CD4-positive, alpha-beta T cell treated with Interleukin-15 for 4 hours (primary cell): ENCODE data around the gene ASPSCR1.

ENCODE experiments used
- DNase-seq: peaks from one replicate; pipeline ENCODE4 v3.0.0-alpha.2; 2020; ENCODE audit warnings: low spot score

Gene ASPSCR1

GRCh38 chr17:81999587-81999975 is 22.2 kb downstream of the ASPSCR1 start:
- no peak for DNase-seq

DNA sequence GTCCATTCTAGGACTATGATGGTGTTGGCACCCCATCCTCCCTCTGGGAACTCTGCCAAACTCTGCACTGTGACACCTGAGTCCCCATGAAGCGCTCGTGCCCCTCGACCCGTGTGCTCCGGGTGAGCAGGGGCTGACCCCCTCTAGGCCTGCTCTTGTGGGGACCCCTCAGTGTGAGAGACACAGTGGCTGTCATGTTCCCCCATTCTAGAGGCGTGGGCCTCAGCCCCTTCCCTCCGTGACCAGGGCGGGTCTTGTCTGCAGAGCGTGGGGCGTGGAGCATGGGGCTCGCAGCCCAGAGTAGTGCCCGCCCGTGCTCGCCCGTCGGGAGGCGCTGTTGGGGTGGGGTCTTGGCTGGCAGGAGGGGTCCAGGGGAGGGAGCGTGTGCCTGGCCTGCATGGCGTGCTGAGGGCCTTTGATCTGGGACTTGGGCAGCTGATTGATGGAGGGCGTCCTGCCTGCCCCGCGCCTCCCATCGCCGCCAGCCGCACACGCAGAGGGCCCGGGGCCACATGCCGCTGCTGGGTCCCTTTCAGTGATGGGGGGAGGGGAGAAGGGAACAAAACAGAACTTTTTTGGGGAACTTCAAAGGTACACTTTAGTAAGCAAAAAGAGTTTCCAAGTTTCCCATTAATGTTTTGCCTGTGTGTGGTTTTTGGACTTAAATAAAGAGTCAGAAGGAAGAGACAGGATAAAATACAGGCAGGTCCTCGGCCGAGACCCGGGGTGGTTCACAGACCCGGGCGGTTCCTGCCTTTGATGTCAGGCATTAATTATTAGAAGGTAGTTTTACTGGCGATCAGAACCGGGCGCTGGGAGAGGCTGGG is 22.8 kb downstream of the ASPSCR1 start:
- no peak for DNase-seq

DNA sequence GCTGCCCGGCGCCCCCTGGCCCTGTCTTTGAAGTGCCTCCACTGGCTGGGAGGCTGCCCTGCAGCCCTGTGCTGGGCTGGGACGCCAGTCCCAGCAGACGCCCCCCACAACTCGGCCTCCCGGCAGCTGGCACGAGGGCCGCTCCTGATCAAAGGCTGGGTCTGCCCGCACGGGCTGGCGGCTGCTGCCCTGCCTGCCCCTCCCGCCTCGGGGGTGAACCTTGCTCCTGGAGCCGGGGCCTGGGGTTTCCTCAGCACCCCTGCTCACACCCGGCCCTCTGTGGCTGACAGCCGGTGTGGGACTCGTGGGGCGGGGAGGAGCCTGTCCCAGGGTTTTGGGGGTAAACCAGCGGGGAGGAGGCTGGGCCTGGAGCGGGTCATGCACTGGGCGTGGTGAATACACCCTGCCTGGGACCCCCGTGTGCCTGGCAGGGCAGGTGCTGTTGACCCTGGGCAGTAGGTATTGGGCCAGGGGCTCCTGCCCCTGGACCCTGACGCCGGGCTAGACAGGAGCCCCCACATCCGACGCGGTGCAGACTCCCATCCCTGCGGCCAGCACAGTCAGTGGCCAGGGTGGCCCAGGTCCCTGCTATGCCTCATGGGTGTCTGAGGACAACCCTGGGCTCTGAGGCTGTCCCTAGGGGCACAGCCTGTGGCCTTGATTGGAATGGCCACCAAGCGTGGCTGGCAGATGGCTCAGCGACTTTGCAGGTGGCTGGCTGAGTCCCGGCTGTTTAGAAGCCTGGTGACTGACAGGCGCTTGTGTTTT is 23.6 kb downstream of the ASPSCR1 start:
- DNase-seq: no peak

GRCh38 chr17:82001571-82002056 is 24.2 kb downstream of the ASPSCR1 start:
- no peak for DNase-seq

DNA sequence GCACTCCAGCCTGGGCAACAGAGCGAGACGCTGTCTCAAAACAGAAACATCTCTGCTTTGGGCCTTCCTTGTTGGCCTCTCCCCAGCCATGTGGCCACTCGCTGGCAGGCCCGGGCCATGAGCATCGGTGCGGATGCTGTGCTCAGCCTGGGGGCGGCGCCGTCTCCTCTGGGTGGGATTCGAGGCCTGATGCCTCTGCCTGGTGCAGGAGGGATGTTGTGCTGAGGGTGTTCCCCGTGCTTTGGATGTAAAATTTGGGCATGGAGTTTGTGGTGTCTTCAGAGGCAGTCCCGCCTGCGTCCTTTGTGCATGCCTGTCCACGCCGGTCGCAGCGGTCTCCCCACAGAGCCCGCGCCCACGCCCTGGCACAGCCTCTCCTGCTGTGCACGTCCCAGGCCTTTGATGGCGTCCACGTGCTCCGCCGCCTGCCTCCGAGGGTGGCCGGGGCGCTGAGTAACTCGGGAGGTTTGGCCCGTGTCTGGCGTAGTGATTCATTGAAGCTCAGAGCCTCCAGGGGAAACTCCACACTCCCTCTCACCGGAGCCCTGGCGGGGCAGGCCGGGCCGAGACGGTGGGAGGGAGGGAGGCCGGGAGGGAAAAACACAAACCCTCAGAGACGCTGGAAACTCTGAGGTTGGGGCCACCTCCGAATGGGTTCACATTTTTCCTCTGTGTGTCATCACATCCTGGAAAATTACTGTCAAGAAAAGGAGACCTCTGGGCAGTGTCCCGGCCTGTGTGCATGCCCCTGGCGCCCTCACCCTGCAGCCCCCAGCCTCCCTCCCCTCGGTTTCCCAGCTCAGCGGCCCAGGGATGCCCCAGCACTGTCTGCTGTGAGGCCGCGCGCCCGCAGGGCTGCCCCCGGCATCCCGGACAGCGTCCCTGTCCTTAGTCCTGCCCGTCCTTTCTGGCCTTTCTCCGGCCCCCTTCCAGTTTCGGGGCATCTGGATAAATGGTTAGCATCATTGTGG is 26.3 kb downstream of the ASPSCR1 start:
- DNase-seq: no peak

DNA sequence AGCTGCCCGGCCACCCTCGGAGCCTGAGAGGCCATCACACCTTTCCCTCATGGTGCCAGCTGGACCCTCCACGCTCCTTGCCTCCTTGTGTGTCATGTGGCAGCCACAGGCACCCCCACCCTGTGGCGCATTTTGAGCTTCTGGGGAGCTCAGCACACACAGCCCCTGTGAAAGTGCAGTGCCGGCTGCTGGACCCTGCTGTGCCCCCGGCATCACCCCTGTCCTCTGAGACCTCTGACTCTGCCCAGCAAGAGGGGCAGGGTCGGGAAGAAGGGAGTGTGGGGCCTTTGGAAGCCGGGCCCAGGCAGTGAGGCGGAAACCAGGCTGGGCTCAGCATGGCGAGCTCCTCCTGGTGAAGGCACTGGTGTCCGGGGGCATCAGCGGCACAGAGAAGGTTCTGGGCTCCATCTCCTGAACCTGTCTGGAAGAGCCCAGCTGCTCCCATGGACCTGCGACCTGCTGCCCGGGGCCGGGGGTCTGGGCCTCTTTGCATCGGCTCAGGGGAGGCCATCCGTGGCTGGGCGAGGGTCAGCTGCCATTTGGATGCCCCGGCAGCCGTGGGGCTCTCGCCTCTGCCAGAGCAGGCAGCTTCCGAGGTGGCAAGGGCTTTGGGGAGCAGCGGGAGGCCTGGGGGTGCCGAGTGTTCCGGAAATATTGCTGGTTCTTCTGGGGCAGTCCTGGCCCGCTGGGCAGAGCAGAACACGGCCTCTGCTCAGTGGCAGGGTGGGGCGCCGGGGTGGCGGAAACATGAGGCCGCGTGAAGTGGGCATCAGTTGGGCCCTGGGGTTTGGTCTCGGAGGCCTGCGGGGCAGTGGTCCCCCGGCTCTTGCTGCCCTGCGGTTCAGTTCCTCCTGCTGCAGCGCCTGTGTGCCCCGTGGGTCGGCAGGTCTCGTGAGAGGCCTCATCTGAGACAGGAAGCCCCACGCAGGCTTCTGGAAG is 27.4 kb downstream of the ASPSCR1 start:
- DNase-seq: no peak

DNA sequence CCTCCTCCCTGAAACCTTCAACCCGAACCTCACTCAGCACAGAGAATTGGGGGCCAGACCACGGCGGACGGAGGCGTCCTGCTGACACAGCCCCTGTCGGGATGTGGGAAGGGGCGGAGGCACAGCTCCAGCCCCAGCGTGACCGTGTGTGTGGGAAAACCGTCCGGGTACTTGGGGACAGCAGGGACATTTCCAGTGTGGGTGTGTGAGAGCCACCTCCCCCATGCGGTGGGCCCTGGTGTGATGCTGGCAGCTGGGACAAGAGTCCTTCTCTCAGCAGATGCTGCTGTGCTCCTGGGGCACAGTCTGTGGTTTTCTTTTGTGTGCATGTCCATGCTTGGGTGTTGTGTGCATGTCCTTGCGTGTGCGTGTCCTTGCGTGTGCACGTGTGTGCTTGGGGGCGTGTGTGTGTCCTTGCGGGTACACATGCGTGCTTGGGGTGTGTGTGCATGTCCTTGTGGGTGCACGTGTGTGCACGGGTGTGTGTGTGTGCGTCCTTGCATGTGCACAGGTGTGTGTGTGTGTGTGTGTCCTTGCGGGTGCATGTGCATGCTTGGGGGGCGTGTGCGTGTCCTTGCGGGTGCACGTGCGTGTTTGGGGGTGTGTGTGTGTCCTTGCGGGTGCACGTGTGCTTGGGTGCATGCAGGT is 28.4 kb downstream of the ASPSCR1 start:
- no peak for DNase-seq

DNA sequence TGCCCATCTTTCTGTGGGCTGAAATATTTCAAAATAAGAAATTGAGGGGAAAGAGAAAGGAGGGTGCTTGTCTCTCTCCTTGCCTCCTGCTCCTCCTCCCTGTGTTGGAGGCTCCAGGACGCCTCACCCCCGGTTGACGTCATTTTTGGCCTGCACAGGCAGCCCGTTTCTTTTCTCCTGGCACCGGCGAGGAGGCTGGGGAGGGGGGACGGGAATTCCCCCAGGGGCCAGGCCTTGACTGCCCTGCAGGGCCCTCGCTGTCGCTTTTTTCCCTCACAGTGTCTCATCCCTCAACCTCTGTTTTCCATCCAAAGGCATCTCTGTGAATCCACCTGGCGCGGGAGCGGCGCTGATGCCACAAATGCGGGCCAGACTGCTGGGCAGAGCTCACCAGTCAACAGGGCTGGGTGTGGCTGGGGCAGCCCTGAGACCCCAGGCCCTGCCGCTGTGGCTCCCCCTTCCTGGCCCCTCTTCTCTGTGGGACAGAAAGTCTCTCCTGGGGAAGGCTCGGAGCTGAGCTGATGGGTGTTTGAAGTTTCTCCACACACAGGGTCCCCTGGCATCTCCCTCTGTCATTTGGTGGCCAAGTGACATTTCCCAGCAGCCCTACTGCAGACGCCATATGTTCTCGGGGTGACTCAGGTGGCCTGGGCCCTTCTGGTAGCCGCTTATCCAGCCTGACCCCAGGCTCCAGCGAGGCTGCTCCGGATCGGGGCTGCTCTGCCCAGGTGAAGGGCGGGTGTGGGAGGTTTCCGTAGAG is 29.2 kb downstream of the ASPSCR1 start:
- DNase-seq: no peak

DNA sequence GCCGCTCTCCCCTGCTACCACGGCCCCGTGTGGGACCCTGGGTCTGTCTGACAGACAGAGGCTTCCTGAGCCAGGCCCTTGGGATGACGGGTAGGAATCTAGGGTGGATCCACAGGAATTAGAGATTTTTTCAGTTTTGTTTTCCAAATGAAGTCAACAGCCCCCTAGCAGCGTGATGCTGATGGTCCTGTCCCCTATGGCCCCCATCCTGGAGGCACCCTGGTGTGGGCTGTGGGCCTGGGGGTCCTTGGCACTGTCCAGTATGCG is 29.7 kb downstream of the ASPSCR1 start:
- no peak for DNase-seq

DNA sequence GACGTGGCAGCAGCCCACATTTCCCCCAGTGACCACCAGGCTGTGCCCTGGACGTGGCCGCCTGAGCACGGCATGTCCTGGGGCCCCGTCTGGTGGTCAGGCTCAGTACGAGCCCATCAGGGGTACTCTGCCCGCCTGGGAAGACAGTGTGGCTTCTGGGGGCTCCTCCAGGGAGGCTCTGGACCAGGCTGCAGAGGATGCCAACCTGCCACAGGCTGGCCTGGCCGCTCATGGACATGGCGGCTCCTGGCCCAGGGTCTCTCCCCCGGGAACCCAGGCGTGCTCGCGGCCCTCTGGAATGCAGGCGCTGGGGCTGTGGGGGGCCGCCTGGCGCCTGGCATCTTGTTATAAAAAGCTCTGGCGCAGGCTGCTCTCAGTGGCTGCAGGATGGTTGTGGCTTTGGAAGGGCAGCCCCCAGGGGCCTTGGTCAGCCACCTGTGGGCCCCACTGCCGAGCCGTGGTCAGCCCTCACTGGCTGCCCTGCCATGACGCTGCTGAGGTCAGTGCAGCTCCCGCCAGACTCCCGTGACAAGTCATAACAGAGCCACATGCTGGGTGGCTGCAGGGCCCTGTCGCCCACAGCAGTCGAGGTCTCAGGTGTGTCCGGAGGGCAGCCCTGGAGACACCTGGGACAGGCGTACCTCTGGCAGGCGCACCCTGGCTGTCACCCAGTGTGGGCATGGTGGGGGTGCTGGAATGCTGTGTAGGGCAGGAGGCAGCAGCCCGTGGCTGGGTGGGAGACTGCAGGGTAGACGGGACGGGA is 30.2 kb downstream of the ASPSCR1 start:
- no peak for DNase-seq

- no peak for DNase-seq
These were observed 31.0 kb downstream of the ASPSCR1 start for GRCh38 chr17:82008258-82008940.

DNA sequence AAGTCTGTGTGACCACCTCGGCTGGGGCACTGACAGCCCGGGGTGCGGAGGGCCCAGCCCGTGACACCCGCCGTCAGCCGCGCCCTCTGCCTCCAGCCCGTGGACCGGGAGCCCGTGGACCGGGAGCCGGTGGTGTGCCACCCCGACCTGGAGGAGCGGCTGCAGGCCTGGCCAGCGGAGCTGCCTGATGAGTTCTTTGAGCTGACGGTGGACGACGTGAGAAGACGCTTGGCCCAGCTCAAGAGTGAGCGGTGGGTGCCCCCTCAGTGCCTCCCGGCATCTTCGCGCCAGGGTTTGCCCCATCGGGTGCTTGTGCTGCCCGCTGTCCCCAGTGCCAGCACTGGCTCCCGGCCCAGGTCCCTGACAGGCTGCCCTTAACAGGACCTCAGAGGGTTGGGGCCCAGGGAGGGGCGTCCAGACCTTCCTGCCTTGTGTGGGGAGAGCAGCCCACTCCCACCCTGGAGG is 31.5 kb downstream of the ASPSCR1 start:
- DNase-seq: no peak

DNA sequence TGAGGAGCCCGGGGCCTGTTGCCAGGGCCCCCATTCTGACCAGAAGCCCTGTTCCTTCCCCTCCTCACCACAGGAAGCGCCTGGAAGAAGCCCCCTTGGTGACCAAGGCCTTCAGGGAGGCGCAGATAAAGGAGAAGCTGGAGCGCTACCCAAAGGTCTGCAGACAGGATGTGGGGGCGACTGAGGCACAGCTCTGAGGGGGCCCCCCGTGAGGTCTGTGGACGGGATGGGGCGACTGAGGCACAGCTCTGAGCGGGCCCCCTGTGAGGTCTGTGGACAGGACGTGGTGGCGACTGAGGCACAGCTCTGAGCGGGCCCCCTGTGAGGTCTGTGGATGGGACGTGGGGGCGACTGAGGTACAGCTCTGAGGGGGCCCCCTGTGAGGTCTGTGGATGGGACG is 32.0 kb downstream of the ASPSCR1 start:
- DNase-seq: no peak

DNA sequence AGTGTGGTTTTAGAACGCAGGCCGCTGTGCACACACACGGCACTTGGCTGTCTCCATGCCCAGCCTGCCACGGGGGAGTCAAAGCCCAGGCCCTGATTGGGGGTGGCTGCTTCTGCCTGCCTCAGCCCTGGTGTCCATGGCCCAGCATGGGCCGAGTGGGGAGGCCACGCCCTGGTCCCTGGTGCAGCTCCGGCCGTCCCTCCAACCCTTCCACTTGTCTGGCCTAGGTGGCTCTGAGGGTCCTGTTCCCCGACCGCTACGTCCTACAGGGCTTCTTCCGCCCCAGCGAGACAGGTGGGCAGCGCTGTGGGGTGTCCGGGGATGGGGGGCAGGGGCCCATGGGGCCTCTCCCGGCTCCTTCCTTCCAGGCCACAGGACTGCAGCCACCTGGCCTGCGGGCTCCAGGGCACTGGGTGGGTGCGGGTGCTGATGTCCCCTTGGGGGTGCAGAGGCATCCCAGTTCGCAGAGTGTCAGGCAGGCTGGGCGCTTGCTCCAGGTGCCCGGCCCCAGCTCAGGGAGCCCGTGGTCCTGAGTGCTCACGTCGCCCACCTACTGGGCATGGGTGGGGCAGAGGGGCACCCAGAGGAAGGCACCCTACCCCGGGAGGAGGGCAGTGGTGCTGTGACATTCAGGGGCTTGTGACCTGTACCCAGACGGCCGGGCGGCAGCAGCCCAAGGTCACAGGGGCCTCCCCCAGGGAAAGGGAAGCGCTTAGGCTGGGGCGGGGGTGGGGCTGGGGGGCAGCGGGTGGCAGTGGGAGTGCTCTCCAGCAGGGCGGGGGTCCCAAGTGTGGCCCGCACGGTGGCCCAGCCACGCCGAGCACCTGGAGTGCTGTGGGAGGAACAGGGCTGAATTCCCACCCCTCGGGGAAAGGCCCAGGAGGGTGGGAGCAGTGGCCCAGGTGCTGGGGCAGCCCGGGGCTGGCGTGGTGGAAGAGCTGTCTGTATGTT is 33.4 kb downstream of the ASPSCR1 start:
- DNase-seq: no peak

GRCh38 chr17:82011617-82012187 is 34.3 kb downstream of the ASPSCR1 start:
- DNase-seq: no peak

DNA sequence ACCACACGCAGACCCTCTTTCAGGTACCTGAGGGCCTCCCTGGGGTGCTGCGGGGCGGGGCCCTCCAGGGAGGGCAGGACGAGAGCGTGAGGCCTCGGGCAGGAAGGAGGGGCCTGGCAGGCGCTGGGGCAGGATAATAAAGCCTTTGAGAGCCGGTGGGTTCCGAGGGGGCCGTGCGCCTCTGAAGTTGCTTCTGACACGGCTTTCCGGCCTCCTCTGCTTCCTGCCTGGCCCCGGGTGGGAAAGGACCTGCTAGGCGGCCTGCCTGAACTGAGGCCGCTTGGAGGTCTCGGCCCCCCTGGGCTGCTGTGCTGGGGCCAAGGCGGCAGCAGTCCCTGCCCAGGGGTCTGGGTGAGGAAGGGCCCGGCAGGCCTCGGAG is 34.8 kb downstream of the ASPSCR1 start:
- DNase-seq: no peak
